NB4 (cell line): Measurements from ENCODE around the gene ADAMTS3.

Experiments
- CTCF ChIP-seq: IDR thresholded peaks from one replicate; pipeline ENCODE4 v1.5.1; 2012; ENCODE audit warnings: low read depth, low read length
- POLR2A ChIP-seq: IDR thresholded peaks from 2 replicates; pipeline ENCODE4 v1.6.1; 2011; ENCODE audit warnings: mild to moderate bottlenecking; ENCODE audit not compliant: insufficient read length; ENCODE audit errors: extremely low read depth

- no peak for TF ChIP-seq CTCF
- TF ChIP-seq POLR2A: no peak
Observed at GRCh38 chr4:72360075-72360474, 208.9 kb downstream of the ADAMTS3 start.
